Hematopoietic multipotent progenitor cell (in vitro differentiated cells): ENCODE measurements around the gene PARD3. TPM values are rescaled to one million over a fixed set of nuclear protein-coding genes. Genes with fewer than 3 reads are reported as not detected.
"Not testable (repeated sequence)": the region's sequence is repeated elsewhere in the genome, so short reads cannot be mapped to it uniquely, and the experiment has no call there.

Experiments used
- DNase-seq, 3 donors: peaks; one replicate each; pipeline ENCODE4 v3.0.0-alpha.2; 2011 to 2015; ENCODE audit warnings: low read depth in 2 of 3, low spot score in 2 of 3
- small RNA-seq: library from RNA; depleted of rRNA; stranded (forward); fragments of <200 nt; gene quantifications from one replicate; pipeline ENCODE3, GENCODE V24; 2012
- total RNA-seq: library from RNA; depleted of rRNA; stranded (reverse); fragments of >200 nt; gene quantifications from one replicate; pipeline ENCODE4 v1.2.3, GENCODE V29; 2012

PARD3 gene
- total RNA-seq, 1 donor = 3.2 TPM

DNA sequence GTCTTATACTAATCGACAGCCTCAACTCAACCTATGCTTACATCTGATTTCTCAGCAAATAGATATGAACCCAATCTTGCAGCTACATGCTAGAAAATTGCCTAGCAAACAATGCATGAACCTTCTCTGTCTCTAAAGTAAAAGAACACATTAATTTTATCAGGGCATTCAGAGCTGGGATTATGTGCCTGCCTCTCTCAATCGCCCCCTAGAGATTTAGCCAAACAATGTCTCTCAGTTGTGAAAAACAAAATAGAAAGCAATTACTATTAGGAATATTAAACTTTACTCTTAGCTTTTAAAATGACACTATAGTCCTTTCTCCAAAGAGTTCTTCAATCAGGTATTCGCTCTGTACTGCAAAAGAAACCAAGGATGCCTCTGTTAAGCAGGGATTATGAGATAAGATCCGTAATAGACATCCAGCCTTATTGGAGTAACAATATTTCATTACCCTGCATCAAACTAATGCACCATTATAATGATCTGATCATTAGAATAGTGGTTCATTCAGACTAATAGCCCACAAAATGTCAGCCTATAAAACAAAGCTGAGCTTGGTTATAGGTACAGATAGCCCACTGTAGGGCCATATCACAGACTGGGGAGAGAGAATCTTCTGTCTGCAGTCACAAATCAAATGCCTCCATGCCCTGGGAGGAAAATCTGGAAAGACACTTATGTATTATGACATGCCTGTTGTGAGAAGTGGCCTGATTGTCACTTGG is 736.9 kb downstream of the PARD3 start:
- no peak for DNase-seq

- DNase-seq = no peak
Measured at GRCh38 chr10:34076443-34076842, 738.7 kb downstream of the PARD3 start.

- DNase-seq = no peak
Measured at GRCh38 chr10:34075254-34075926, 739.7 kb downstream of the PARD3 start.

GRCh38 chr10:34074051-34074450 is 741.0 kb downstream of the PARD3 start:
- DNase-seq = no peak

GRCh38 chr10:34067741-34068140 is 747.4 kb downstream of the PARD3 start:
- not testable (repeated sequence) for DNase-seq

- no peak for DNase-seq
Measured at GRCh38 chr10:34063592-34063991, 751.5 kb downstream of the PARD3 start.

DNA sequence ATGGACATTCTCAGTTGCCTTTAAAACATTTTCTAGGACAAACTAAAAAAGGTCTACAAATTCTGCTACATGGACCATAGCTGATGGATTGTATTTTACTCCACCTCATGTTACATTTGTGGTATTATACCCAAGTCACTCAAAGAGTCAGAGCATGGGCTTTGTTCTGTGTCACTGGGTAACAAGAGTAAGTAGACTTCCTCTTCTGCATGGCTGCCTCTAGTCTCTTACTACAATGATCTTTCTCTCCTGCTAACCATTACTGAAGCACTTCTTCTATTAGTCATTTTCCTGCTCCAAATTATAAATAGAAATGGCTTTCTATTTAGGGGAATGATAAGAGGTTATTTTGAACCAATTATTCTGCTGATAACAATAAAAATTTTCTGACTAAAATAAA is 753.3 kb downstream of the PARD3 start:
- DNase-seq = no peak

Small RNAs within 50 kb of the gene (small RNA-seq; reads per million reads assigned to genes)
- gene ELOBP4 = not detected
- gene RF00019 = not detected
- gene RPL37P18 = not detected
